H1 (cell line): Measurements from ENCODE around the gene MYRIP. TPM values are rescaled to one million over a fixed set of nuclear protein-coding genes. Genes with fewer than 3 reads are reported as not detected.
"Not testable (repeated sequence)": the region's sequence is repeated elsewhere in the genome, so short reads cannot be mapped to it uniquely, and the experiment has no call there.

Experiments used
- CTCF ChIA-PET: fragments of 300-600 bp; sonication (Branson Sonifier 250); formaldehyde crosslinking; loops from one replicate; lab custom pipeline; 2021; ENCODE audit not compliant: partially characterized antibody; lab: Charles Lee
- POLR2A ChIA-PET: fragments of 300-600 bp; sonication (Branson Sonifier 250); formaldehyde crosslinking; loops from one replicate; lab custom pipeline; 2021; ENCODE audit warnings: inconsistent platforms; ENCODE audit not compliant: partially characterized antibody; lab: Charles Lee
- DNase-seq, 2 experiments: peaks; one replicate each; pipeline versions ENCODE4 v3.0.0 to v3.0.0-alpha.2; 2010 to 2022; ENCODE audit warnings: low spot score in 2 of 2, low read depth in 1 of 2, mixed read lengths in 1 of 2
- FAIRE-seq: peaks from 2 replicates; lab custom pipeline; 2011; peaks lifted over from hg19 to GRCh38; lab: Jason Lieb, UNC
- H2AFZ ChIP-seq: 2 replicates; pipeline ENCODE4 v1.8.1; 2012; ENCODE audit warnings: low read length, inconsistent platforms
- H2AK5ac ChIP-seq: 2 replicates; pipeline ENCODE4 v1.6.1; 2013; ENCODE audit warnings: low read depth, low read length
- H2BK120ac ChIP-seq: replicated peaks from 2 replicates; pipeline ENCODE3; 2013; ENCODE audit warnings: low read depth, low read length, inconsistent platforms
- H2BK12ac ChIP-seq: 2 replicates; pipeline ENCODE4 v1.6.1; 2013; ENCODE audit warnings: low read depth, low read length
- H2BK15ac ChIP-seq: 2 replicates; pipeline ENCODE4 v1.6.1; 2013; ENCODE audit warnings: low read length
- H2BK20ac ChIP-seq: 2 replicates; pipeline ENCODE4 v1.6.1; 2013; ENCODE audit warnings: low read length
- H2BK5ac ChIP-seq: 2 replicates; pipeline ENCODE4 v1.6.1; 2013; ENCODE audit warnings: low read depth, low read length
- H3K14ac ChIP-seq: 2 replicates; pipeline ENCODE4 v1.6.1; 2013; ENCODE audit warnings: inconsistent platforms; ENCODE audit not compliant: insufficient read length
- H3K18ac ChIP-seq: 2 replicates; pipeline ENCODE4 v1.6.1; 2013; ENCODE audit warnings: low read length; ENCODE audit errors: extremely low read depth
- H3K23ac ChIP-seq: 2 replicates; pipeline ENCODE4 v1.6.1; 2013; ENCODE audit warnings: inconsistent platforms; ENCODE audit not compliant: insufficient read length
- H3K23me2 ChIP-seq: 2 replicates; pipeline ENCODE4 v1.6.1; 2013; ENCODE audit warnings: low read depth, low read length
- H3K27ac ChIP-seq: 2 replicates; pipeline ENCODE4 v1.6.1; 2011; ENCODE audit warnings: low read depth, low read length, inconsistent platforms
- H3K27me3 ChIP-seq, 4 experiments: replicated peaks in 1 of 4; 1 replicate in 1 of 4; 2 replicates in 3 of 4; pipeline versions ENCODE4 v1.6.1 to v1.8.1; 2011 to 2013; ENCODE audit warnings: low read length in 3 of 4, mild to moderate bottlenecking in 3 of 4, inconsistent platforms in 2 of 4, mixed read lengths in 2 of 4, moderate library complexity in 1 of 4; ENCODE audit not compliant: control insufficient read depth in 3 of 4, insufficient read depth in 3 of 4; ENCODE audit errors: extremely low read depth in 1 of 4
- H3K36me3 ChIP-seq, 4 experiments: 2 replicates each; pipeline versions ENCODE4 v1.6.1 to v1.8.1; 2011 to 2013; ENCODE audit warnings: mild to moderate bottlenecking in 4 of 4, low read length in 3 of 4, moderate library complexity in 2 of 4, control low read depth in 1 of 4, inconsistent platforms in 1 of 4; ENCODE audit not compliant: insufficient read depth in 4 of 4, control insufficient read depth in 2 of 4
- H3K4ac ChIP-seq: replicated peaks from 2 replicates; pipeline ENCODE3; 2013; ENCODE audit warnings: low read length, low read depth, mixed read lengths, inconsistent platforms; ENCODE audit not compliant: insufficient read length
- H3K4me1 ChIP-seq, 4 experiments: replicated peaks in 1 of 4; 1 replicate in 1 of 4; 2 replicates in 3 of 4; pipeline versions ENCODE4 v1.6.1 to v1.8.1; 2011 to 2013; ENCODE audit warnings: low read length in 3 of 4, inconsistent platforms in 2 of 4, mixed read lengths in 1 of 4; ENCODE audit not compliant: insufficient read depth in 4 of 4, control insufficient read depth in 3 of 4
- H3K4me2 ChIP-seq, 2 experiments: 2 replicates each; pipeline versions ENCODE4 v1.6.1 to v1.8.1; 2011 to 2013; ENCODE audit warnings: low read depth in 2 of 2, low read length in 2 of 2, control low read depth in 1 of 2, inconsistent platforms in 1 of 2, mild to moderate bottlenecking in 1 of 2; ENCODE audit not compliant: insufficient read depth in 1 of 2
- H3K4me3 ChIP-seq, 4 experiments: fragments of 200-600, 300-600 bp in 1 of 4; sonication (generic), shearing (Covaris generic), sonication (Bioruptor Twin) in 1 of 4; 2 replicates each; pipeline versions ENCODE4 v1.5.1 to v1.8.1; 2011 to 2016; ENCODE audit warnings: low read length in 4 of 4, low read depth in 3 of 4, control low read depth in 2 of 4, inconsistent platforms in 2 of 4, mild to moderate bottlenecking in 2 of 4, mixed read lengths in 1 of 4, moderate library complexity in 1 of 4; ENCODE audit not compliant: insufficient read depth in 2 of 4; ENCODE audit errors: extremely low read depth in 1 of 4
- H3K56ac ChIP-seq: replicated peaks from 2 replicates; pipeline ENCODE3; 2013; ENCODE audit warnings: low read depth, mild to moderate bottlenecking, mixed read lengths, low read length, inconsistent platforms; ENCODE audit not compliant: insufficient read length
- H3K79me1 ChIP-seq: 2 replicates; pipeline ENCODE4 v1.6.1; 2013; ENCODE audit warnings: low read depth, low read length, control low read depth
- H3K79me2 ChIP-seq, 2 experiments: 2 replicates each; pipeline versions ENCODE4 v1.6.1 to v1.8.1; 2012 to 2013; ENCODE audit warnings: low read length in 2 of 2, mild to moderate bottlenecking in 2 of 2, inconsistent platforms in 1 of 2; ENCODE audit not compliant: insufficient read depth in 2 of 2, control insufficient read depth in 1 of 2
- H3K9ac ChIP-seq, 4 experiments: replicated peaks in 1 of 4; 1 replicate in 1 of 4; 2 replicates in 3 of 4; pipeline versions ENCODE4 v1.6.1 to v1.8.1; 2011 to 2013; ENCODE audit warnings: low read depth in 3 of 4, low read length in 3 of 4, control low read depth in 2 of 4, mild to moderate bottlenecking in 2 of 4, moderate library complexity in 2 of 4, inconsistent platforms in 1 of 4; ENCODE audit errors: extremely low read depth in 1 of 4
- H3K9me3 ChIP-seq, 2 experiments: 2 replicates each; pipeline versions ENCODE4 v1.6.1 to v1.8.1; 2012 to 2013; ENCODE audit warnings: mild to moderate bottlenecking in 2 of 2, moderate library complexity in 2 of 2, control low read depth in 1 of 2, inconsistent platforms in 1 of 2, low read depth in 1 of 2, low read length in 1 of 2, mixed read lengths in 1 of 2; ENCODE audit not compliant: insufficient read depth in 2 of 2
- H4K20me1 ChIP-seq, 2 experiments: replicated peaks in 1 of 2; 2 replicates each; pipeline versions ENCODE3 to v1.8.1; 2011 to 2013; ENCODE audit warnings: inconsistent platforms in 2 of 2, low read length in 2 of 2, mild to moderate bottlenecking in 1 of 2; ENCODE audit not compliant: insufficient read depth in 2 of 2, control insufficient read depth in 1 of 2
- H4K5ac ChIP-seq: 2 replicates; pipeline ENCODE4 v1.6.1; 2013; ENCODE audit warnings: low read length, low read depth, mixed read lengths, inconsistent platforms; ENCODE audit not compliant: insufficient read length
- H4K8ac ChIP-seq: 2 replicates; pipeline ENCODE4 v1.8.0; 2013; ENCODE audit warnings: mild to moderate bottlenecking, moderate library complexity, low read length, inconsistent platforms; ENCODE audit not compliant: insufficient read depth; ENCODE audit errors: extremely low read depth
- H4K91ac ChIP-seq: replicated peaks from 2 replicates; pipeline ENCODE3; 2013; ENCODE audit warnings: low read length, mixed read lengths, inconsistent platforms; ENCODE audit not compliant: insufficient read length
- WGBS, 2 experiments: shearing (Covaris generic) in 1 of 2; methylation state at CpG; one replicate each; pipeline versions ENCODE4 v1.1.6 to v1.1.7; 2013 to 2015; ENCODE audit warnings: low lambda C conversion rate in 2 of 2, mixed read lengths in 2 of 2, inconsistent platforms in 1 of 2, low coverage in 1 of 2, missing lambda C conversion rate in 1 of 2; ENCODE audit not compliant: insufficient replicate concordance in 2 of 2, insufficient coverage in 1 of 2, insufficient read length in 1 of 2; ENCODE audit errors: extremely low coverage in 1 of 2, missing lambda C conversion rate in 1 of 2; 5-methylcytosine and 5-hydroxymethylcytosine counted together
- polyA plus RNA-seq, 7 experiments: library from polyadenylated mRNA; depleted of rRNA in 3 of 7; stranded (reverse) in 5 of 7; unstranded in 2 of 7; fragments of >200 nt in 5 of 7; fragments of 200-250 nt in 2 of 7; gene quantifications; 1 replicate in 5 of 7; 2 replicates in 1 of 7; 4 replicates in 1 of 7; pipeline versions ENCODE4 v1.2.1 to v1.2.3, GENCODE V29; 2011 to 2013; ENCODE audit warnings: missing spikeins in 2 of 7, mixed read lengths in 2 of 7
- total RNA-seq: library from RNA; stranded (reverse); fragmentation: NEBNext Ultra II Directional; extraction: Animal tissue kit (Norgen Biotek cat#: 25700); gene quantifications from 2 replicates; pipeline ENCODE4 v1.2.1, GENCODE V29; 2021

The MYRIP gene
- total and polyA plus RNA-seq, 2 of the 8 experiments (the other 6 are each of a cell fraction or from before 2014, with no cell fraction given): 0.54 to 4.3 TPM

GRCh38 chr3:39766909-39767308 lies 42.5 kb upstream of the MYRIP start:
- H2BK15ac ChIP-seq, H2AK5ac ChIP-seq, H3K4me2 ChIP-seq, POLR2A ChIA-PET, H3K23ac ChIP-seq, H2BK20ac ChIP-seq, H3K36me3 ChIP-seq, H4K91ac ChIP-seq, H3K4me3 ChIP-seq, H3K27me3 ChIP-seq, H3K79me2 ChIP-seq, H3K27ac ChIP-seq, FAIRE-seq, H4K5ac ChIP-seq, H3K4me1 ChIP-seq, DNase-seq, H2AFZ ChIP-seq, H3K14ac ChIP-seq, H4K8ac ChIP-seq, H3K9me3 ChIP-seq, H3K79me1 ChIP-seq, H3K18ac ChIP-seq, H4K20me1 ChIP-seq, H3K4ac ChIP-seq, H3K9ac ChIP-seq, H2BK12ac ChIP-seq, H2BK120ac ChIP-seq, H3K56ac ChIP-seq, H2BK5ac ChIP-seq, H3K23me2 ChIP-seq: not testable (repeated sequence)
- CTCF ChIA-PET: interaction anchor here (0.7 kb wide), 1 partner anchor 16 kb away, joined by 3 read pairs; no protein-coding TSS in a partner anchor

DNA sequence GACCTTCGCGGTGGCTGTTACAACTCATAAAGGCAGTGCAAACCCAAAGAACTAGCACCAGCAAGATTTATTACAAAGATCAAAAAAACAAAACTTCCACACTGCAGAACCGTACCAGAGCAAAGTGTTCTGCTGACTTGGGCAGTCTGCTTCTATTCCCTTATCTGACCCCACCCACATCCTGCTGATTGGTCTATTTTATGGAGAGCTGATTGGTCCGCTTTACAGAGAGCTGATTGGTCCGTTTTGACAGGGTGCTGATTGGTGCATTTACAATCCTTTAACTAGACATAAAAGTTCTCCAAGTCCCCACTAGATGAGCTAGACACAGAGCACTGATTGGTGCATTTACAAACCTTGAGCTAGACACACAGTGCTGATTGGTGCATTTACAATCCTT lies 31.2 kb upstream of the MYRIP start:
- CTCF ChIA-PET, DNase-seq, H3K27me3 ChIP-seq, H2BK15ac ChIP-seq, H4K8ac ChIP-seq, H2BK12ac ChIP-seq, H2BK5ac ChIP-seq, H3K23ac ChIP-seq, H3K18ac ChIP-seq, H4K20me1 ChIP-seq, H3K36me3 ChIP-seq, H3K79me2 ChIP-seq, H3K79me1 ChIP-seq, H2AK5ac ChIP-seq, H3K56ac ChIP-seq, H4K5ac ChIP-seq, H3K27ac ChIP-seq, H3K14ac ChIP-seq, H3K4me3 ChIP-seq, H3K4me2 ChIP-seq, H3K23me2 ChIP-seq, H2AFZ ChIP-seq, H3K4me1 ChIP-seq, H2BK120ac ChIP-seq, H4K91ac ChIP-seq, FAIRE-seq, H2BK20ac ChIP-seq, H3K9ac ChIP-seq, H3K4ac ChIP-seq, POLR2A ChIA-PET: not testable (repeated sequence)
- H3K9me3 ChIP-seq: peaks cover 7 to 16% of the 10 kb centered on the region in 2 experiments
- WGBS, 2 experiments: 89% methylated on average over 5 of the region's 5 CpGs; no CpG with 5 or more reads in 1 of the 2 experiments
